SK-N-SH treated with all-trans-retinoic acid at 6 μM for 48 hours (cell line): ENCODE data around the gene CLECL1.

Experiments used
- ATAC-seq: fragments of 200-7000 bp; cut with Tn5 transposase; 3 replicates; pipeline ENCODE4 v1.9.1; 2020; ENCODE audit warnings: mild to moderate bottlenecking, moderate library complexity
- ARNTL ChIP-seq: fragments of 450-650 bp; formaldehyde crosslinking; IDR thresholded peaks from 2 replicates; pipeline ENCODE4 v1.5.0; 2020; ENCODE audit warnings: low read depth, mild to moderate bottlenecking, moderate library complexity, borderline replicate concordance
- CSDC2 ChIP-seq: fragments of 250-450 bp; sonication (Bioruptor Pico); IDR thresholded peaks from 2 replicates; pipeline ENCODE4 v1.5.0; 2020; ENCODE audit warnings: mild to moderate bottlenecking, moderate library complexity
- GLIS3 ChIP-seq: fragments of 250-450 bp; sonication (Bioruptor Pico); IDR thresholded peaks from 2 replicates; pipeline ENCODE4 v1.5.0; 2020; ENCODE audit warnings: mild to moderate bottlenecking, moderate library complexity
- OSR1 ChIP-seq: fragments of 250-450 bp; sonication (Bioruptor Pico); IDR thresholded peaks from 2 replicates; pipeline ENCODE4 v1.8.0; 2022; ENCODE audit warnings: moderate library complexity, mild to moderate bottlenecking, inconsistent platforms
- PPARA ChIP-seq: fragments of 250-450 bp; sonication (Bioruptor Pico); IDR thresholded peaks from 2 replicates; pipeline ENCODE4 v1.5.0; 2020; ENCODE audit warnings: mild to moderate bottlenecking, borderline replicate concordance
- RARB ChIP-seq: fragments of 250-450 bp; sonication (Bioruptor Pico); IDR thresholded peaks from 2 replicates; pipeline ENCODE4 v1.8.0; 2021; ENCODE audit warnings: mild to moderate bottlenecking, moderate library complexity
- SNAI2 ChIP-seq: fragments of 250-450 bp; sonication (Bioruptor Pico); IDR thresholded peaks from 2 replicates; pipeline ENCODE4 v1.5.0; 2020; ENCODE audit warnings: mild to moderate bottlenecking, moderate library complexity
- TCF4 ChIP-seq: fragments of 250-450 bp; sonication (Bioruptor Pico); IDR thresholded peaks from 2 replicates; pipeline ENCODE4 v1.8.0; 2021; ENCODE audit warnings: mild to moderate bottlenecking, moderate library complexity, borderline replicate concordance
- TOX ChIP-seq: fragments of 250-450 bp; sonication (Bioruptor Pico); IDR thresholded peaks from 2 replicates; pipeline ENCODE4 v1.8.0; 2021; ENCODE audit warnings: mild to moderate bottlenecking, moderate library complexity, borderline replicate concordance
- ZC3H10 ChIP-seq: fragments of 250-450 bp; sonication (Bioruptor Pico); IDR thresholded peaks from 2 replicates; pipeline ENCODE4 v1.5.1; 2021; ENCODE audit warnings: mild to moderate bottlenecking, moderate library complexity
- ZFP30 ChIP-seq: fragments of 450-650 bp; formaldehyde crosslinking; IDR thresholded peaks from 2 replicates; pipeline ENCODE4 v1.5.0; 2022; ENCODE audit warnings: mild to moderate bottlenecking, moderate library complexity
- ZNF565 ChIP-seq: fragments of 450-650 bp; formaldehyde crosslinking; conservative IDR thresholded peaks from 2 replicates; pipeline ENCODE4 v1.5.0; 2020; ENCODE audit warnings: low read depth, mild to moderate bottlenecking, moderate library complexity
- ZNF70 ChIP-seq: fragments of 450-650 bp; formaldehyde crosslinking; IDR thresholded peaks from 2 replicates; pipeline ENCODE4 v1.5.0; 2020; ENCODE audit warnings: mild to moderate bottlenecking, moderate library complexity
- ZNF8 ChIP-seq: fragments of 450-650 bp; formaldehyde crosslinking; IDR thresholded peaks from 2 replicates; pipeline ENCODE4 v1.5.0; 2020; ENCODE audit warnings: mild to moderate bottlenecking, moderate library complexity
- TF ChIP-seq, protein P1 (sequence below): fragments of 250-450 bp; sonication (Bioruptor Pico); IDR thresholded peaks from 2 replicates; pipeline ENCODE4 v1.8.0; 2021; ENCODE audit warnings: low read depth, mild to moderate bottlenecking, moderate library complexity, borderline replicate concordance
- TF ChIP-seq, protein P2 (sequence below): fragments of 250-450 bp; sonication (Bioruptor Pico); IDR thresholded peaks from 2 replicates; pipeline ENCODE4 v1.5.1; 2021; ENCODE audit warnings: mild to moderate bottlenecking, moderate library complexity
- TF ChIP-seq, protein P3 (sequence below): fragments of 250-450 bp; sonication (Bioruptor Pico); IDR thresholded peaks from 2 replicates; pipeline ENCODE4 v1.8.0; 2020; ENCODE audit warnings: mild to moderate bottlenecking, moderate library complexity, borderline replicate concordance
- TF ChIP-seq, protein P4 (sequence below): fragments of 250-450 bp; sonication (Bioruptor Pico); IDR thresholded peaks from 2 replicates; pipeline ENCODE4 v1.5.1; 2020; ENCODE audit warnings: low read depth, mild to moderate bottlenecking, moderate library complexity

CLECL1 gene

DNA sequence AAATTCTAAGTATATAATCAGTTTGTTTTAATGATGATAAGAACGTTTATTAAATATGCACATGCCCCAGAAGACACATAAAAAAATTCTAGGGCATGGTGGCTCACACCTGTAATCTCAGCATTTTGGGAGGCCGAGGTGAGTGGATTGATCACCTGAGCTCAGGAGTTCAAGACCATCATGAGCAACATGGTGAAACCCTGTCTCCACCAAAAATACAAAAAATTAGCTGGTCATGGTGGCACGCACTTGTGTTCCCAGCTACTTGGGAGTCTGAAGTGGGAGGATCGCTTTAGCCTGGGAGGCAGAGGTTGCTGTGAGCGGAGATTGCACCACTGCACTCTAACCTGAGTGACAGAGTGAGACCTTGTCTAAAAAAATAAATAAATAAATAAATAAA, 23.8 kb upstream of the CLECL1 start (continued):
- TF ChIP-seq TCF4 (CRISPR knock-in tag): no peak

DNA sequence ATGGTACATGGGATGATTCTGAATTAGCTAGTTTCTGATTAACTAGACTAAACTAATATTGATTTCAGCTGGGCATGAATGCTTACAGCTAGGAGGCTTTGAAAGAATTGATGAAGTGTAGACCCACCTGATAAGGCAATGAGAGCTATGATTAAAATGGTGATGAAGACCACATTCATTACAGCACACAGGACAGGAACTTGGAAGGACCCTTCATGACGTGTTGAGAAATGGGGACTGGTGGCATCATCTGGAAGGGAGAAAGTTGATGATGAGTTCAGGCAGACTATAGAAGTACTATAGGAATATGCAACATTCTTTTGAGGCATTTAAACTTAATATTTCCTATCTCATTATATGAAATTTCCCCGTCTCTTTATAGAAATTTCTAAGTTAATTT, 23.3 kb upstream of the CLECL1 start:
- TF ChIP-seq PPARA: no peak
- TF ChIP-seq ZC3H10 (CRISPR knock-in tag): no peak
- TF ChIP-seq ZNF8 (CRISPR knock-in tag): no peak
- TF ChIP-seq ZFP30 (CRISPR knock-in tag): no peak
- TF ChIP-seq RARB: no peak
- TF ChIP-seq GLIS3 (CRISPR knock-in tag): no peak
- TF ChIP-seq, protein P1, sequence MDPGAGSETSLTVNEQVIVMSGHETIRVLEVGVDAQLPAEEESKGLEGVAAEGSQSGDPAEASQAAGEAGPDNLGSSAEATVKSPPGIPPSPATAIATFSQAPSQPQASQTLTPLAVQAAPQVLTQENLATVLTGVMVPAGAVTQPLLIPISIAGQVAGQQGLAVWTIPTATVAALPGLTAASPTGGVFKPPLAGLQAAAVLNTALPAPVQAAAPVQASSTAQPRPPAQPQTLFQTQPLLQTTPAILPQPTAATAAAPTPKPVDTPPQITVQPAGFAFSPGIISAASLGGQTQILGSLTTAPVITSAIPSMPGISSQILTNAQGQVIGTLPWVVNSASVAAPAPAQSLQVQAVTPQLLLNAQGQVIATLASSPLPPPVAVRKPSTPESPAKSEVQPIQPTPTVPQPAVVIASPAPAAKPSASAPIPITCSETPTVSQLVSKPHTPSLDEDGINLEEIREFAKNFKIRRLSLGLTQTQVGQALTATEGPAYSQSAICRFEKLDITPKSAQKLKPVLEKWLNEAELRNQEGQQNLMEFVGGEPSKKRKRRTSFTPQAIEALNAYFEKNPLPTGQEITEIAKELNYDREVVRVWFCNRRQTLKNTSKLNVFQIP (CRISPR knock-in tag): no peak
- TF ChIP-seq, protein P2, sequence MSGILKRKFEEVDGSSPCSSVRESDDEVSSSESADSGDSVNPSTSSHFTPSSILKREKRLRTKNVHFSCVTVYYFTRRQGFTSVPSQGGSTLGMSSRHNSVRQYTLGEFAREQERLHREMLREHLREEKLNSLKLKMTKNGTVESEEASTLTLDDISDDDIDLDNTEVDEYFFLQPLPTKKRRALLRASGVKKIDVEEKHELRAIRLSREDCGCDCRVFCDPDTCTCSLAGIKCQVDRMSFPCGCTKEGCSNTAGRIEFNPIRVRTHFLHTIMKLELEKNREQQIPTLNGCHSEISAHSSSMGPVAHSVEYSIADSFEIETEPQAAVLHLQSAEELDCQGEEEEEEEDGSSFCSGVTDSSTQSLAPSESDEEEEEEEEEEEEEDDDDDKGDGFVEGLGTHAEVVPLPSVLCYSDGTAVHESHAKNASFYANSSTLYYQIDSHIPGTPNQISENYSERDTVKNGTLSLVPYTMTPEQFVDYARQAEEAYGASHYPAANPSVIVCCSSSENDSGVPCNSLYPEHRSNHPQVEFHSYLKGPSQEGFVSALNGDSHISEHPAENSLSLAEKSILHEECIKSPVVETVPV (CRISPR knock-in tag): no peak
- no peak for TF ChIP-seq ZNF70 (CRISPR knock-in tag)
- TF ChIP-seq SNAI2 (CRISPR knock-in tag): no peak
- no peak for TF ChIP-seq ARNTL (CRISPR knock-in tag)
- TF ChIP-seq, protein P3, sequence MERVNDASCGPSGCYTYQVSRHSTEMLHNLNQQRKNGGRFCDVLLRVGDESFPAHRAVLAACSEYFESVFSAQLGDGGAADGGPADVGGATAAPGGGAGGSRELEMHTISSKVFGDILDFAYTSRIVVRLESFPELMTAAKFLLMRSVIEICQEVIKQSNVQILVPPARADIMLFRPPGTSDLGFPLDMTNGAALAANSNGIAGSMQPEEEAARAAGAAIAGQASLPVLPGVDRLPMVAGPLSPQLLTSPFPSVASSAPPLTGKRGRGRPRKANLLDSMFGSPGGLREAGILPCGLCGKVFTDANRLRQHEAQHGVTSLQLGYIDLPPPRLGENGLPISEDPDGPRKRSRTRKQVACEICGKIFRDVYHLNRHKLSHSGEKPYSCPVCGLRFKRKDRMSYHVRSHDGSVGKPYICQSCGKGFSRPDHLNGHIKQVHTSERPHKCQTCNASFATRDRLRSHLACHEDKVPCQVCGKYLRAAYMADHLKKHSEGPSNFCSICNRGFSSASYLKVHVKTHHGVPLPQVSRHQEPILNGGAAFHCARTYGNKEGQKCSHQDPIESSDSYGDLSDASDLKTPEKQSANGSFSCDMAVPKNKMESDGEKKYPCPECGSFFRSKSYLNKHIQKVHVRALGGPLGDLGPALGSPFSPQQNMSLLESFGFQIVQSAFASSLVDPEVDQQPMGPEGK: no peak

DNA sequence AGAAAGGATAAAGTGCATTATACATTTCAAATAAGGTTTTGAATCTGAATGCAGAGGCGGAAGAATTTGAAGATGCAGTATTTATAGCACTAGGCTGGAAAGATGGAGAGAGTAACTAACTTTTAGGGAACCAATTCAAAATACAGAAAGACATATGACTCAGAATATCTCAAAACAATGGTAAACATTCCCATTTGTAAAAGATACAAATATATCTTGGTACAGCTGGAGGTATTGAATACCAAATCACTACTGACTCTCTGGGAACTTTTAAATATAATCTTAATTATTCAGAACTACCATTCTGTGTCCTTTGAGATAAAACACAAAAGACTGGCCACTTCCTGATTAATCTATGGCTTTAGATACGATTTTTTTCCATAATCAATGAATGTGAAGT, 22.7 kb upstream of the CLECL1 start:
- ATAC-seq: no peak

More for the DNA sequence above, 23.3 kb upstream of the CLECL1 start:
- ATAC-seq: no peak

DNA sequence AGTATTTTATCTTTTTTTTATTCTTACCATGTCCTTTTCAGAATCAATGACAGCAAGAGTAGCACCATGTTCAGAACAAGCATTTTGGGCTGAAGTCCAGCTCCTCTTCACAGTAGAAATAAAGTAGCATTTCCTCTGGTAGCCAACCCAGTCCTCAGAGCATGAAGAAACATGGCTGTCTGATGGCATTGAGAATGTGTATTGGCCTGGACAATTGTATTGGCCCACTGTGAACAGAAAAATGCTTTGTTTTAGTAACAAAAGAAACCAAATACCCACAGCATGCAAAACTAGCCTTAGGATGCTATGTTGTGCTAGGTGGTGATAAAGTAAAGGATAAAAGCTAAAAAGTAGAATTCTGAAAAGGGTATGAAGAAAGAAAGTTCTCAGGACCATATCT, 22.1 kb upstream of the CLECL1 start:
- ATAC-seq: no peak

More for the DNA sequence above, 22.7 kb upstream of the CLECL1 start:
- TF ChIP-seq OSR1 (CRISPR knock-in tag) (no peak), PPARA (no peak), TOX (CRISPR knock-in tag) (no peak), SNAI2 (CRISPR knock-in tag) (no peak), CSDC2 (CRISPR knock-in tag) (no peak), TCF4 (CRISPR knock-in tag) (no peak)
- TF ChIP-seq, protein P4, sequence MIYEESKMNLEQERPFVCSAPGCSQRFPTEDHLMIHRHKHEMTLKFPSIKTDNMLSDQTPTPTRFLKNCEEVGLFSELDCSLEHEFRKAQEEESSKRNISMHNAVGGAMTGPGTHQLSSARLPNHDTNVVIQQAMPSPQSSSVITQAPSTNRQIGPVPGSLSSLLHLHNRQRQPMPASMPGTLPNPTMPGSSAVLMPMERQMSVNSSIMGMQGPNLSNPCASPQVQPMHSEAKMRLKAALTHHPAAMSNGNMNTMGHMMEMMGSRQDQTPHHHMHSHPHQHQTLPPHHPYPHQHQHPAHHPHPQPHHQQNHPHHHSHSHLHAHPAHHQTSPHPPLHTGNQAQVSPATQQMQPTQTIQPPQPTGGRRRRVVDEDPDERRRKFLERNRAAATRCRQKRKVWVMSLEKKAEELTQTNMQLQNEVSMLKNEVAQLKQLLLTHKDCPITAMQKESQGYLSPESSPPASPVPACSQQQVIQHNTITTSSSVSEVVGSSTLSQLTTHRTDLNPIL: no peak
- TF ChIP-seq, protein P3: no peak
- TF ChIP-seq, all 23 proteins: peak for 0

DNA sequence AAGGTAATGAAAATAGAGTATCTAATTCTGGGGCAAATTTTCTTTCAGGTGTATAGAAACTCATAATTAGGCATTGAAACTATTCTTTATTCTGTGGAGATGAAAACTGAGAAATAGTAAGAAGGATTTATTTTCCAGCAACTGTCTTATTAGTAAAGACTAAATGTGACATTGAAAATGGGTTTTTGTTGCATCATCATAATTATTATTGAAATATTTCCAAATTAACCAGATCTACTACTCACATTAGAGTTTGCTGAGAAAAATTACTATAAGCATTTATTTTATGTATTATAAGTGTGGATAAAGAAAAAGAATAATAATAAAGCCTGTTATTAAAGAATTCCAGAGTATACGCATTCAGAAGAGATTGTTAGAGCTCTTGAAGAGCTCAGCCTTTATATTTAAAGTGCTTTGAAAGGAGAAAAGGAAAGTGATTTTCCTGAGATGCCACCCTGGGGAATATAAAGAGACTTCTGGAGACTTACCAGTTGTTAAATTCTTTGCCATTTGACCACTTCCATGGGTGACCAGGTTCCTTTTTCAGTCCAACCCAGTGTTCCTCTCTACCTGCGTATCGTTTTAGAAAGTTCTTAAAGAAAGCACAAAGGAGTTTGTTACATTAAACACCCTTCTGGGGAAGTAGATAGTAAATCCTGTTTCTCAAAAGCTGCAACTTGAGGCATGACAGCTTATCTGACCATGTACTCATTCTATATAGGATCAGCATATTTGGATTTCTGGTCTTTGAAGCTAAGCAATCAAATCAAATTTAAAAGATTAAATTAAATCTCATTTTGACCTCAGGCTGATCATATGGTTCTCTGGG, 21.4 kb upstream of the CLECL1 start:
- TF ChIP-seq GLIS3 (CRISPR knock-in tag) (no peak), OSR1 (CRISPR knock-in tag) (no peak), ZNF70 (CRISPR knock-in tag) (no peak), ZFP30 (CRISPR knock-in tag) (no peak), ZNF565 (no peak), CSDC2 (CRISPR knock-in tag) (no peak)
- TF ChIP-seq, protein P3: no peak
- TF ChIP-seq, protein P4: no peak
- no peak for ATAC-seq

More for the DNA sequence above, 22.1 kb upstream of the CLECL1 start:
- TF ChIP-seq ARNTL (CRISPR knock-in tag) (no peak), ZC3H10 (CRISPR knock-in tag) (no peak)
